AG08395 (cell line): Measurements from ENCODE around the gene CCDC68.

Experiments used
- DNase-seq: peaks from one replicate; pipeline ENCODE4 v3.0.0; 2012; ENCODE audit warnings: mixed read lengths, low spot score

CCDC68 gene

GRCh38 chr18:54918060-54918459, 41.2 kb downstream of the CCDC68 start:
- DNase-seq = no peak

DNA sequence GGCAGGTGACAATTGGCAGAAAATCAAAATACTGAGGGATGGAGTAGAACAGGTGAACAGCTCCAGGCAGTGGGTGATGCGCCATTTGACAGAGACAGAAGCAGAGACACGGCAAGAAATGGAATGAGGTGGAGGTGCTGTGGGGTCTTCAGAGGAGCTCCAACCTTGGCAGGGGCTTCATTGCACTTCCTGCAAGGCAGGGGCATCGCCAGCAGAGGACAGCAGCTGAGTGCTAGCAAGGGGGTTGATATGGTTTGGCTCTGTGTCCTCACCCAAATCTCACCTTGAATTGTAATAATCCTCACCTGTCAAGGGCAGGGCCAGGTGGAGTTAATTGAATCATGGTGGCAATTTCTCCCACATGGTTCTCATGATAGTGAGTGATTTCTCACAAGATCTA, 42.8 kb downstream of the CCDC68 start:
- DNase-seq = no peak

DNA sequence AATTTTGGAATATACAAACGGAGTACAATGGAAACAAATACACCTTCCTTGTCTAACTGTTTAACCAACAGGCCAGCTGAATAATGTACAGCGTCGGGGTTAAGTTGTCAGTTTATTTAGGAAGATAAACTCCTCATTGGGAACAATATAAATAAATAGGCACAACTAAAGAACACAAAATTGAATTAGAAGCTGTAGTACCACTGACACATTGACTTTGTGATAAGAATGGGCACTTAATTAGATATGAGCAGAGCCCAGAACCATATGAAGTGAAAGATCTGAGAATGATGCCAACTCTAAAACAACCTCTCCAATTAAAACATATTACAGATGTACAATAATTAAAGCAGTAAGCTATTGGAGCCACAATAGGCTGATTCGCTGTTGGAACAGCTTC, 44.4 kb downstream of the CCDC68 start:
- no peak for DNase-seq

DNA sequence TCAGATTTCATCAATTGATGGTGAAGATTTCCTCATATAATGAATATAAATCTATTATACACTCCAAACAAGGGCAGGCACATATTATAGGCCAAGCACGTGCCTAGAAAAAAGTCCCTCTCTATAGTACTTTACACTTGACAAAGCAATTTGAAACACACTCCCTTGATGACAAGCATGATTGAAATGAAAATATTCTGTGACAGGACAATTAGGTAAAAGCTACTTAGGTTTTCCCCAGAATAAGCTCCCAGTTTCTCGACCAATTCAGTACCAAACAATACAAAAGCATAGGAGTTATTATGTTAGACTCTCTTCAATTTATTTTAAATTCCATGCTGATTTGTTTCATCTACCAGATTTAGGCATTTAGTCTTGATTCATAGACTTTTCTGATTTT, 47.7 kb downstream of the CCDC68 start:
- no peak for DNase-seq

- DNase-seq = no peak
Measured at GRCh38 chr18:54910161-54910919, 48.9 kb downstream of the CCDC68 start.

GRCh38 chr18:54909538-54909937, 49.7 kb downstream of the CCDC68 start:
- DNase-seq = no peak

GRCh38 chr18:54906331-54907185, 52.7 kb downstream of the CCDC68 start:
- DNase-seq = peak; percentile 22

GRCh38 chr18:54905629-54906028, 53.6 kb downstream of the CCDC68 start:
- DNase-seq = no peak

DNA sequence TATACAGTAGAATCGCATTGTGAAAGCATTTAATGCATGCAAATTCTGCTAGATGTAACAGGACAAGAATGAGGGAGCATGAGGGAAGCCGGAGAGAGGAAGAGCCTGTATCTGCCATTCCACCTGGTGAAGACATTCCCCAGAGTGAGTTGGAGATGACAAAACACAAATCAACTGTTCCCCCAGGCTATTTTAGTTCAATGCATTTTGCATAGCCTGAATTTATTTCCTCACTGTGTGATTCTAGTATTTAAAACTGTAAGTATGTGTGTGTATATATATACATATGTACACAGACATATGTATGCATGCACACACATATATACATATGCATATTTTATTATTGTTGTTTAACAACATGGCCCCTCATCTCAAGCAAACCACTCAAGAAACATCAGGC, 54.7 kb downstream of the CCDC68 start:
- no peak for DNase-seq

- DNase-seq = no peak
Measured at GRCh38 chr18:54900290-54900689, 59.0 kb downstream of the CCDC68 start.

- no peak for DNase-seq
Measured at GRCh38 chr18:54899500-54899899, 59.8 kb downstream of the CCDC68 start.

DNA sequence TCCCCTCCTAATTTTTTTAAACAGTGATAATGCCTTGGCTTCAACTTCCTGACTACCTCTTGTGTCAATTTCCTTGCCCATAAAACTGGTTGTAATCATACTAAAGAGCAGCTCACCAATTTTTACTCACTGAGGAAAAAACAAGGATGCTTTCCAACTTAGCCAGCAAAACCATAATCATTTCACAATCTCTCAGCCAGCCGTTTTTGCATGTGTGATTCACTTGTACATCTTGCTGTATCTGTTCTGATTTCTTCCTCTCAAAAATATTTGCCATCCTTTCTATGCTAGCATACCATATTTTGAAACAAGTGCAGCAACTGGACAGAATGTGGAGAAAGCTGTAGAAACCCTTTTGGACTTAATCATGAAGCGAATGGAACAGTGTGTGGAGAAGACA, 70.3 kb downstream of the CCDC68 start:
- peak; percentile 46 for DNase-seq

DNA sequence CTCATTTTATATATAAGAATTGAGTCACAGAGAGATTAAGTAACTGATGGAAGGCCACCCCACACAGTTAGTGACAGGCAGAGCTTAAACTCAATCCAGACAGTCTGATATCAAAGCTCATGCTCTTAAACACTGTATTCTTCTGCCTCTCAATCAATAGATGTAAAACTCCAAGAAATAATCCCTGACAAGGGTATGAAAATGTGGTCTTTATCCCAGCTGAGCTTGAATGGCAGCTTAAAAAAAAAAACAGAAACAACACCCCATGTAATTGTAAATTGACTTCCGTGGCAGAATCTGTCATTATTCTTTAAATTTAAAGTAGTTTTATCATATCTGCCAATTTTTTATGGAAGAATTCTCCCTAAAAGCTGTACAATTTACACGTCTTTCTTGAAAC, 70.9 kb downstream of the CCDC68 start:
- no peak for DNase-seq

GRCh38 chr18:54883816-54884604, 75.3 kb downstream of the CCDC68 start:
- DNase-seq = no peak

- DNase-seq = no peak
Measured at GRCh38 chr18:54882318-54882717, 76.9 kb downstream of the CCDC68 start.

DNA sequence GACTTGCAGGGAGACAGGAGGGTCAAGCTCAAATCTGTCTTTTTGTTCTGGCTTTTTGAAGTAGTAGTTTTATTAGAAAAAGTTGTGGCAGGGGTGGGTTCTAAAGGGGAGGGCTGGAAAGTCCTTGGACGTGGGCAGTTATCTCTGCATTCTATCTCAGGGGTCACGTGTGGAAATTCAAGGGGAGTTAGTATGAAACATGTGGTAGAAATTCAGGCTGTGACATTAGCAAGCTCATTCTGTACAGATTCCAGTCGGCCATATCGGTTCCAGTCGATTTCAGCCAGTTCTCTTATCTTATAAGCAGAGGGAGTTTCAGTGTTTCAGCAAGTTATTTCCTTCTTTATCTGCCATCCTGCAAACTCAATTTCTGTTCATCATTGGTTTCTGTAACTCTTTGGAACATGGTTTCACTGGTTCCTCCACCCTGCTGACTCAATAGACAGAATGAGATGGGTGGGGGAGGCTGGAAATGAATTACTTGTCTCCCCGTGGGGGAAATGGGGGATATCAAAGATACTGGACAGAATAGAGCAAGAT, 78.0 kb downstream of the CCDC68 start:
- no peak for DNase-seq

DNA sequence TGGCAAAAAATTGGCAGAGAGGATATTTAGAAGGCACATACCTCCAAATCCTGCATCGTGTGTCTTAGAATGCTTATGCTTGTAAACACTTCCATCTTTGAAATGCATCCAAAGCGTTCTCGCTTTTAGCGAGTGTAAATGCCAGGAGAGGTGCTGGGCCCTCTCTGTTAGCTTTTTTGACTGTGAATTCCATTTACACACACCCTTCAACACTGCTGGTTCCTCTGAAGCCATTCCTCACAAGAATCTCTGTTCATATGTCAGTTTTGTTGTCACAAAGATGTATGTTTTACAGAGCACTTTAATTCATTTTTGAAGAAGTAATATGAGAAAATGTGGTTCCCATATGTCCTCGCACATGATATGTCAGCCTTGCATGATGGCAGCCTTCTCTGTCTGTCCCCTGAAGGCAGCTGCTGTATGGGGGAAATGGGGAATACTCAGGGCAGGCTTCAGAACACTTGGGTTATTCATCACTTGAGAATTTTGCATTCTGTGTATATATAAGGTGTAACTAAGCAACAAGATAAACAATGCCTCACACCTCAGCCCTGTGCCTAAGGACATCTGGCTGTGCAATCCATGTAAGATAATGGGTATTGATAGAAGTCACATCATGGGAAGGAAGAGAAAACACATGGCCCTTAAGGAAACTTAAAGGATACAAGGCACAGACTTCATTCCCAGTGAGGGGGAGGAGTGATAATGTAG, 78.7 kb downstream of the CCDC68 start:
- DNase-seq = peak; percentile 4

- DNase-seq = no peak
Measured at GRCh38 chr18:54879691-54880090, 79.6 kb downstream of the CCDC68 start.

DNA sequence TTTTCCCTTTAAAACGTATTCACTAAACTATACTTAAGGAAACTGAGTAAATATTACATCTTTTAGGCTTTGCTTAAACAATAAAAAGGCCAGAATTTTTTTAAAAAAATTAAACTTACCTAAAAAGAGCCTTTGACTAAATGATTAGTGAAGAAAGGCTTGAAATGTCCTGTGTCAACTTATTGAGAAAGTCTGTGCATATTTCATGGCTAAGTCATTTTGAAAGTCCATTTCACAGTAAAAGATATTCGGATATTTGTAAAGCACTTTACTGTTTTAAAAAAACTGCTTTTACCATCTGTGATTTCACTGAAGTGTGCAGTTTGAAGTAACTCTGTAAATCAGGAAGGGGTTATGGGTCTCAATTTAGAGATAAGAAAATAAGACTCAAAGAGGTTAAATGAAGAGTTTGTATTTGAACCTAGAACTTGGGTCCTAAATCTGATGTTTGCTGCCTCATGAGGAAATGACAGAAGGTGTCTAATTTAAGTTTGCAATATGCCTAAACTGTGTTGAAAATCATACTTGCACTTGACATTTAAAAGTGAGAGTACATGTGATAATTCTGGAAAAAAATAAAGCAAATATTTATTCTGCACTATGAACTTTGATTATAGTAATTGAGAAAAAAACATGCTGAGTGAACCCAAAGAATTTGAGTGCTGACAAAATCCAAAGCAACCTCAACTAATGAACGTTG, 80.5 kb downstream of the CCDC68 start:
- no peak for DNase-seq

GRCh38 chr18:54878159-54878622, 81.1 kb downstream of the CCDC68 start:
- no peak for DNase-seq

GRCh38 chr18:54877076-54877475, 82.2 kb downstream of the CCDC68 start:
- no peak for DNase-seq
